HEK293 (cell line): ENCODE data around the gene ADGRD2.
A peak's percentile ranks its signal among the peaks of the same experiment; 100 is the strongest.

ENCODE experiments used
- CTCF ChIA-PET: fragments of 350-600 bp; formaldehyde crosslinking; extraction: SDS; loops from one replicate; lab custom pipeline; 2021; ENCODE audit warnings: antibody characterized with exemption; lab: Yijun Ruan, JAX
- POLR2A ChIA-PET: fragments of 300-600 bp; formaldehyde crosslinking; extraction: SDS; loops from one replicate; lab custom pipeline; 2020; ENCODE audit warnings: antibody characterized with exemption, inconsistent platforms; lab: Yijun Ruan, JAX
- H3K27ac ChIP-seq: fragments of 200-500 bp; sonication (Bioruptor generic); 2 replicates; pipeline ENCODE4 v1.5.1; 2014; ENCODE audit warnings: low read depth, low read length, control low read depth, inconsistent platforms; ENCODE audit errors: extremely low read depth
- H3K36me3 ChIP-seq, 2 experiments: fragments of 200-500 bp in 1 of 2; sonication (Bioruptor generic) in 1 of 2; 1 replicate in 1 of 2; 2 replicates in 1 of 2; pipeline ENCODE4 v1.5.1; 2014 to 2017; ENCODE audit warnings: inconsistent platforms in 2 of 2, low read length in 2 of 2; ENCODE audit not compliant: control insufficient read depth in 2 of 2, insufficient read depth in 1 of 2
- H3K4me1 ChIP-seq: fragments of 200-500 bp; sonication (Bioruptor generic); 2 replicates; pipeline ENCODE4 v1.5.1; 2014; ENCODE audit warnings: mild to moderate bottlenecking, low read length, inconsistent platforms; ENCODE audit not compliant: control insufficient read depth, insufficient read depth
- H3K4me3 ChIP-seq: 2 replicates; pipeline ENCODE4 v1.5.1; 2011; ENCODE audit warnings: low read depth, mild to moderate bottlenecking, control low read depth, low read length, moderate library complexity
- H3K9me3 ChIP-seq: fragments of 200-500 bp; sonication (Bioruptor generic); 2 replicates; pipeline ENCODE4 v1.5.1; 2014; ENCODE audit warnings: low read depth, low read length, inconsistent platforms; ENCODE audit not compliant: control insufficient read depth, insufficient read depth
- AEBP2 ChIP-seq: fragments of 450-650 bp; formaldehyde crosslinking; IDR thresholded peaks from 2 replicates; pipeline ENCODE4 v1.5.1; 2016; ENCODE audit warnings: missing biosample characterization, missing genetic modification characterization, borderline replicate concordance
- BCL6B ChIP-seq: fragments of 450-650 bp; formaldehyde crosslinking; IDR thresholded peaks from 2 replicates; pipeline ENCODE4 v1.5.1; 2017; ENCODE audit warnings: missing biosample characterization, missing genetic modification characterization
- FEZF1 ChIP-seq: fragments of 450-650 bp; formaldehyde crosslinking; IDR thresholded peaks from 2 replicates; pipeline ENCODE4 v1.5.1; 2016; ENCODE audit warnings: missing biosample characterization, missing genetic modification characterization
- GFI1B ChIP-seq: fragments of 450-650 bp; formaldehyde crosslinking; IDR thresholded peaks from 2 replicates; pipeline ENCODE4 v1.5.1; 2016; ENCODE audit warnings: missing biosample characterization, missing genetic modification characterization
- GLIS2 ChIP-seq: fragments of 450-650 bp; formaldehyde crosslinking; IDR thresholded peaks from 2 replicates; pipeline ENCODE4 v1.5.1; 2016; ENCODE audit warnings: missing biosample characterization, missing genetic modification characterization
- PRDM1 ChIP-seq: fragments of 450-650 bp; formaldehyde crosslinking; IDR thresholded peaks from 2 replicates; pipeline ENCODE4; 2016; ENCODE audit warnings: missing biosample characterization, missing genetic modification characterization
- PRDM2 ChIP-seq: fragments of 450-650 bp; formaldehyde crosslinking; IDR thresholded peaks from 2 replicates; pipeline ENCODE4 v1.5.1; 2016; ENCODE audit warnings: missing biosample characterization, missing genetic modification characterization, borderline replicate concordance
- TCF7L2 ChIP-seq: IDR thresholded peaks from 2 replicates; pipeline ENCODE4 v1.6.1; 2011; ENCODE audit warnings: low read depth, mild to moderate bottlenecking, inconsistent platforms, low read length, moderate library complexity, borderline replicate concordance
- TSHZ1 ChIP-seq: fragments of 450-650 bp; formaldehyde crosslinking; IDR thresholded peaks from 2 replicates; pipeline ENCODE4 v1.5.1; 2016; ENCODE audit warnings: missing biosample characterization, missing genetic modification characterization, borderline replicate concordance
- ZFP69B ChIP-seq: fragments of 450-650 bp; formaldehyde crosslinking; IDR thresholded peaks from 2 replicates; pipeline ENCODE4 v1.5.1; 2016; ENCODE audit warnings: missing biosample characterization, missing genetic modification characterization
- ZIC2 ChIP-seq: fragments of 450-650 bp; formaldehyde crosslinking; IDR thresholded peaks from 2 replicates; pipeline ENCODE4 v1.5.1; 2016; ENCODE audit warnings: missing biosample characterization, missing genetic modification characterization
- ZNF146 ChIP-seq: fragments of 450-650 bp; formaldehyde crosslinking; IDR thresholded peaks from 2 replicates; pipeline ENCODE4 v1.5.1; 2016; ENCODE audit warnings: missing biosample characterization, missing genetic modification characterization
- ZNF184 ChIP-seq: fragments of 450-650 bp; IDR thresholded peaks from 2 replicates; pipeline ENCODE4 v1.5.1; 2018; ENCODE audit warnings: missing biosample characterization, mild to moderate bottlenecking, missing genetic modification characterization
- ZNF221 ChIP-seq: fragments of 450-650 bp; formaldehyde crosslinking; IDR thresholded peaks from 2 replicates; pipeline ENCODE4 v1.5.1; 2017; ENCODE audit warnings: missing biosample characterization, missing genetic modification characterization, borderline replicate concordance
- ZNF311 ChIP-seq: fragments of 450-650 bp; formaldehyde crosslinking; IDR thresholded peaks from 2 replicates; pipeline ENCODE4 v1.5.1; 2017; ENCODE audit warnings: missing biosample characterization, missing genetic modification characterization, borderline replicate concordance
- ZNF449 ChIP-seq: fragments of 450-650 bp; formaldehyde crosslinking; IDR thresholded peaks from 2 replicates; pipeline ENCODE4 v1.5.1; 2017; ENCODE audit warnings: missing biosample characterization, mild to moderate bottlenecking, missing genetic modification characterization, moderate library complexity
- ZNF514 ChIP-seq: fragments of 450-650 bp; formaldehyde crosslinking; IDR thresholded peaks from 2 replicates; pipeline ENCODE4 v1.5.1; 2016; ENCODE audit warnings: missing biosample characterization, missing genetic modification characterization
- ZSCAN4 ChIP-seq: fragments of 450-650 bp; formaldehyde crosslinking; IDR thresholded peaks from 2 replicates; pipeline ENCODE4 v1.5.1; 2017; ENCODE audit warnings: missing biosample characterization, missing genetic modification characterization
- ZXDB ChIP-seq: fragments of 450-650 bp; formaldehyde crosslinking; IDR thresholded peaks from 2 replicates; pipeline ENCODE4 v1.5.1; 2016; ENCODE audit warnings: missing biosample characterization, missing genetic modification characterization

Gene ADGRD2

GRCh38 chr9:124478354-124478753, 28.1 kb downstream of the ADGRD2 start (continued):
- peak; percentile 80 for TF ChIP-seq ZNF449 (tag by site-specific recombination)

- Histone ChIP-seq H3K27ac (no peak overlapping the region), H3K4me3 (no peak overlapping the region), H3K36me3 (no peaks in the 10 kb centered on the region), H3K9me3 (no peaks in the 10 kb centered on the region), H3K4me1 (no peaks in the 10 kb centered on the region)
- CTCF ChIA-PET: interaction anchor here (0.5 to 5.2 kb wide), 4 partner anchors 12 to 296 kb away, joined by 3 to 27 read pairs (median 4); no protein-coding TSS in a partner anchor
- POLR2A ChIA-PET: no interaction called here
- TF ChIP-seq TCF7L2: no peak
- TF ChIP-seq FEZF1: no peak
- no peak for TF ChIP-seq ZSCAN4
- no peak for TF ChIP-seq ZFP69B (tag by site-specific recombination)
- no peak for TF ChIP-seq ZIC2 (tag by site-specific recombination)
- no peak for TF ChIP-seq ZNF184 (tag by site-specific recombination)
- TF ChIP-seq GFI1B (tag by site-specific recombination): no peak
- no peak for TF ChIP-seq PRDM1 (tag by site-specific recombination)
- TF ChIP-seq AEBP2 (tag by site-specific recombination): no peak
- TF ChIP-seq ZNF221 (tag by site-specific recombination): no peak
- no peak for TF ChIP-seq ZNF514 (tag by site-specific recombination)
- TF ChIP-seq ZXDB: no peak
- no peak for TF ChIP-seq PRDM2
- no peak for TF ChIP-seq ZNF311 (tag by site-specific recombination)
- no peak for TF ChIP-seq GLIS2 (tag by site-specific recombination)
- TF ChIP-seq ZNF146: no peak
- TF ChIP-seq BCL6B (tag by site-specific recombination): no peak
- no peak for TF ChIP-seq TSHZ1 (tag by site-specific recombination)
These were observed 29.1 kb downstream of the ADGRD2 start for GRCh38 chr9:124479371-124479770.
